CD4-positive, alpha-beta memory T cell (primary cell): ENCODE results near the gene CST8. TPM values are rescaled to one million over a fixed set of nuclear protein-coding genes. Genes with fewer than 3 reads are reported as not detected.
A peak's percentile ranks its signal among the peaks of the same experiment; 100 is the strongest.

Source experiments
- CTCF ChIA-PET: fragments of 350-600 bp; sonication (Branson Sonifier 250); formaldehyde crosslinking; loops from one replicate; lab custom pipeline; 2021; ENCODE audit warnings: inconsistent platforms; ENCODE audit not compliant: partially characterized antibody; lab: Charles Lee
- POLR2A ChIA-PET: fragments of 350-600 bp; sonication (Branson Sonifier 250); formaldehyde crosslinking; loops from one replicate; lab custom pipeline; 2021; ENCODE audit not compliant: partially characterized antibody; lab: Charles Lee
- DNase-seq, 5 donors: peaks; one replicate each; pipeline versions ENCODE4 v3.0.0 to v3.0.0-alpha.2; 2020 to 2022; ENCODE audit warnings: mixed read lengths in 1 of 5
- H3K27ac ChIP-seq: one replicate; pipeline ENCODE4 v1.7.0; 2013; ENCODE audit warnings: low read depth, low read length
- H3K27me3 ChIP-seq: 2 replicates; pipeline ENCODE4 v1.7.0; 2013; ENCODE audit warnings: mild to moderate bottlenecking, low read length, moderate library complexity; ENCODE audit not compliant: insufficient read depth
- H3K36me3 ChIP-seq: 2 replicates; pipeline ENCODE4 v1.7.0; 2013; ENCODE audit warnings: mild to moderate bottlenecking, low read length, moderate library complexity; ENCODE audit not compliant: insufficient read depth
- H3K4me1 ChIP-seq: 2 replicates; pipeline ENCODE4 v1.7.0; 2013; ENCODE audit warnings: mild to moderate bottlenecking, low read length, moderate library complexity; ENCODE audit not compliant: insufficient read depth
- H3K4me3 ChIP-seq, 2 donors: one replicate each; pipeline ENCODE4 v1.7.0; 2013; ENCODE audit warnings: low read length in 2 of 2, mild to moderate bottlenecking in 1 of 2
- H3K9me3 ChIP-seq, 2 donors: one replicate each; pipeline ENCODE4 v1.7.0; 2013; ENCODE audit warnings: low read length in 2 of 2, control low read depth in 1 of 2; ENCODE audit not compliant: control insufficient read depth in 1 of 2
- H3K27ac Mint-ChIP-seq, 7 donors: one replicate each; pipeline ENCODE4 v1.8.0; 2020 to 2021; ENCODE audit warnings: mixed read lengths in 7 of 7, mild to moderate bottlenecking in 6 of 7, inconsistent platforms in 3 of 7, moderate library complexity in 3 of 7
- H3K27me3 Mint-ChIP-seq, 2 donors: one replicate each; pipeline ENCODE4 v1.8.0; 2020 to 2021; ENCODE audit warnings: mixed read lengths in 2 of 2
- H3K36me3 Mint-ChIP-seq, 2 donors: one replicate each; pipeline ENCODE4 v1.8.0; 2020 to 2021; ENCODE audit warnings: mixed read lengths in 2 of 2, inconsistent platforms in 1 of 2, mild to moderate bottlenecking in 1 of 2
- H3K4me1 Mint-ChIP-seq, 4 donors: one replicate each; pipeline ENCODE4 v1.8.0; 2020 to 2021; ENCODE audit warnings: mixed read lengths in 4 of 4, mild to moderate bottlenecking in 1 of 4
- H3K4me3 Mint-ChIP-seq, 8 donors: one replicate each; pipeline ENCODE4 v1.8.0; 2020 to 2021; ENCODE audit warnings: mixed read lengths in 8 of 8, mild to moderate bottlenecking in 7 of 8, moderate library complexity in 6 of 8, inconsistent platforms in 3 of 8
- H3K9me3 Mint-ChIP-seq, 8 donors: one replicate each; pipeline ENCODE4 v1.8.0; 2020 to 2021; ENCODE audit warnings: mixed read lengths in 8 of 8, mild to moderate bottlenecking in 5 of 8, inconsistent platforms in 3 of 8, moderate library complexity in 1 of 8
- intact Hi-C: fragments of 100-400 bp; cut with micrococcal nuclease; formaldehyde crosslinking; loops from one replicate; pipeline ENCODE4 v1.15.1; 2023
- polyA plus RNA-seq, 2 donors: library from polyadenylated mRNA; unstranded; fragments of 300-500 nt; fragmentation: Illumina TruSeq; gene quantifications; one replicate each; pipeline ENCODE4 v1.2.3, GENCODE V29; 2021
- total RNA-seq, 2 experiments: library from RNA; stranded (reverse); gene quantifications; one replicate each; pipeline ENCODE4 v1.2.3, GENCODE V29; 2021

CST8 gene
- total and polyA plus RNA-seq, 4 experiments from 2014 or later = not detected

GRCh38 chr20:23475395-23475794 lies 15.5 kb upstream of the CST8 start:
- H3K36me3 ChIP-seq = no peaks in the 10 kb centered on the region
- Mint-ChIP-seq H3K27ac (no peak overlapping the region), H3K9me3 (peaks cover 0 to 4% (median 0%) of the 10 kb centered on the region in 8 donors), H3K27me3 (peaks cover 7 to 10% of the 10 kb centered on the region in 2 donors), H3K4me1 (no peaks in the 10 kb centered on the region), H3K4me3 (no peak overlapping the region), H3K36me3 (no peaks in the 10 kb centered on the region)
- ChIA-PET CTCF (no interaction called here), POLR2A (no interaction called here)
- intact Hi-C loops = no loop called here
- DNase-seq = no peak
- H3K27ac ChIP-seq = no peak overlapping the region
- no peaks in the 10 kb centered on the region for H3K9me3 ChIP-seq
- H3K4me3 ChIP-seq = no peak overlapping the region
- H3K4me1 ChIP-seq = no peaks in the 10 kb centered on the region
- H3K27me3 ChIP-seq = no peaks in the 10 kb centered on the region

GRCh38 chr20:23476015-23476754 lies 14.7 kb upstream of the CST8 start:
- POLR2A ChIA-PET = no interaction called here
- no peaks in the 10 kb centered on the region for H3K4me1 Mint-ChIP-seq

GRCh38 chr20:23477223-23477622 lies 13.7 kb upstream of the CST8 start:
- H3K36me3 Mint-ChIP-seq = no peaks in the 10 kb centered on the region
- peaks cover 4 to 6% of the 10 kb centered on the region in 2 donors for H3K27me3 Mint-ChIP-seq
- CTCF ChIA-PET = no interaction called here

More at GRCh38 chr20:23476015-23476754, 14.7 kb upstream of the CST8 start:
- no peak for DNase-seq
- Histone ChIP-seq H3K27me3 (no peaks in the 10 kb centered on the region), H3K4me3 (no peak overlapping the region), H3K4me1 (no peaks in the 10 kb centered on the region), H3K9me3 (no peaks in the 10 kb centered on the region), H3K27ac (no peak overlapping the region), H3K36me3 (no peaks in the 10 kb centered on the region)
- Mint-ChIP-seq H3K9me3 (peaks cover 0 to 4% (median 0%) of the 10 kb centered on the region in 8 donors), H3K4me3 (no peak overlapping the region), H3K27me3 (peaks cover 4 to 8% of the 10 kb centered on the region in 2 donors), H3K27ac (no peak overlapping the region), H3K36me3 (no peaks in the 10 kb centered on the region)
- intact Hi-C loops = no loop called here
- CTCF ChIA-PET = no interaction called here

GRCh38 chr20:23479043-23479442 lies 11.9 kb upstream of the CST8 start:
- H3K4me1 Mint-ChIP-seq = no peaks in the 10 kb centered on the region
- ChIA-PET POLR2A (no interaction called here), CTCF (no interaction called here)
- H3K9me3 ChIP-seq = no peaks in the 10 kb centered on the region
- DNase-seq = no peak
- H3K9me3 Mint-ChIP-seq = peaks cover 0 to 4% (median 0%) of the 10 kb centered on the region in 8 donors
- no peaks in the 10 kb centered on the region for H3K36me3 ChIP-seq
- intact Hi-C loops = no loop called here
- H3K27ac Mint-ChIP-seq = no peak overlapping the region
- no peak overlapping the region for H3K4me3 Mint-ChIP-seq
- no peak overlapping the region for H3K27ac ChIP-seq
- H3K4me3 ChIP-seq = no peak overlapping the region
- H3K36me3 Mint-ChIP-seq = no peaks in the 10 kb centered on the region
- no peaks in the 10 kb centered on the region for H3K4me1 ChIP-seq
- peaks cover 0 to 8% of the 10 kb centered on the region in 2 donors for H3K27me3 Mint-ChIP-seq
- no peaks in the 10 kb centered on the region for H3K27me3 ChIP-seq

More at GRCh38 chr20:23477223-23477622, 13.7 kb upstream of the CST8 start:
- Mint-ChIP-seq H3K27ac (no peak overlapping the region), H3K4me1 (no peaks in the 10 kb centered on the region), H3K9me3 (peaks cover 0 to 4% (median 0%) of the 10 kb centered on the region in 8 donors), H3K4me3 (no peak overlapping the region)
- Histone ChIP-seq H3K27me3 (no peaks in the 10 kb centered on the region), H3K9me3 (no peaks in the 10 kb centered on the region), H3K4me1 (no peaks in the 10 kb centered on the region), H3K4me3 (no peak overlapping the region), H3K36me3 (no peaks in the 10 kb centered on the region), H3K27ac (no peak overlapping the region)
- intact Hi-C loops = no loop called here
- POLR2A ChIA-PET = no interaction called here
- DNase-seq = no peak

- no peak for DNase-seq
- Mint-ChIP-seq H3K9me3 (peaks cover 0 to 4% (median 0%) of the 10 kb centered on the region in 8 donors), H3K27ac (no peak overlapping the region), H3K4me3 (no peak overlapping the region), H3K4me1 (no peaks in the 10 kb centered on the region), H3K36me3 (no peaks in the 10 kb centered on the region), H3K27me3 (peaks cover 0 to 8% of the 10 kb centered on the region in 2 donors)
- Histone ChIP-seq H3K27ac (no peak overlapping the region), H3K27me3 (no peaks in the 10 kb centered on the region), H3K36me3 (no peaks in the 10 kb centered on the region), H3K4me3 (no peak overlapping the region), H3K9me3 (no peaks in the 10 kb centered on the region), H3K4me1 (no peaks in the 10 kb centered on the region)
- ChIA-PET CTCF (no interaction called here), POLR2A (no interaction called here)
- intact Hi-C loops = no loop called here
Measured at GRCh38 chr20:23482138-23482537, 8.8 kb upstream of the CST8 start.

- no peak for DNase-seq
- intact Hi-C loops = no loop called here
- ChIA-PET POLR2A (no interaction called here), CTCF (no interaction called here)
- peaks cover 0 to 4% (median 0%) of the 10 kb centered on the region in 8 donors for H3K9me3 Mint-ChIP-seq
- Histone ChIP-seq H3K4me3 (no peak overlapping the region), H3K9me3 (no peaks in the 10 kb centered on the region), H3K27ac (no peak overlapping the region), H3K27me3 (no peaks in the 10 kb centered on the region), H3K36me3 (no peaks in the 10 kb centered on the region), H3K4me1 (no peaks in the 10 kb centered on the region)
- H3K27me3 Mint-ChIP-seq = peaks cover 0 to 9% of the 10 kb centered on the region in 2 donors
- no peak overlapping the region for H3K4me3 Mint-ChIP-seq
- H3K4me1 Mint-ChIP-seq = no peaks in the 10 kb centered on the region
- no peaks in the 10 kb centered on the region for H3K36me3 Mint-ChIP-seq
- H3K27ac Mint-ChIP-seq = peak overlapping the region in 1 of 7 donors; percentile 58
Measured at GRCh38 chr20:23484081-23484480, 6.8 kb upstream of the CST8 start.

GRCh38 chr20:23488470-23488869 lies 2.4 kb upstream of the CST8 start:
- no peaks in the 10 kb centered on the region for H3K9me3 Mint-ChIP-seq
- H3K4me1 Mint-ChIP-seq = no peaks in the 10 kb centered on the region
- no peak overlapping the region for H3K27ac Mint-ChIP-seq
- no peak overlapping the region for H3K4me3 Mint-ChIP-seq
- Histone ChIP-seq H3K4me1 (no peaks in the 10 kb centered on the region), H3K9me3 (no peaks in the 10 kb centered on the region), H3K36me3 (no peaks in the 10 kb centered on the region), H3K27me3 (no peaks in the 10 kb centered on the region), H3K4me3 (no peak overlapping the region), H3K27ac (no peak overlapping the region)
- intact Hi-C loops = no loop called here
- no peaks in the 10 kb centered on the region for H3K36me3 Mint-ChIP-seq
- ChIA-PET POLR2A (no interaction called here), CTCF (no interaction called here)
- H3K27me3 Mint-ChIP-seq = peaks cover 0 to 2% of the 10 kb centered on the region in 2 donors
- DNase-seq = no peak
